Neuronal stem cell (in vitro differentiated cells): ENCODE measurements around the gene OSBPL6.

ENCODE experiments used
- DNase-seq: peaks from one replicate; pipeline ENCODE4 v3.0.0-alpha.2; 2013; ENCODE audit warnings: low spot score
- H2AFZ ChIP-seq: one replicate; pipeline ENCODE4 v1.6.1; 2013; ENCODE audit warnings: mild to moderate bottlenecking, low read length, inconsistent platforms
- H2AK5ac ChIP-seq: 2 replicates; pipeline ENCODE4 v1.6.1; 2013; ENCODE audit warnings: low read depth, mild to moderate bottlenecking, inconsistent platforms, low read length, moderate library complexity, mixed read lengths
- H2BK120ac ChIP-seq: 2 replicates; pipeline ENCODE4 v1.6.1; 2013; ENCODE audit warnings: low read depth, mild to moderate bottlenecking, inconsistent platforms, low read length, moderate library complexity, mixed read lengths
- H2BK12ac ChIP-seq: one replicate; pipeline ENCODE4 v1.6.1; 2013; ENCODE audit warnings: low read length, inconsistent platforms
- H2BK15ac ChIP-seq: 2 replicates; pipeline ENCODE4 v1.6.1; 2013; ENCODE audit warnings: mild to moderate bottlenecking, low read length, inconsistent platforms, mixed read lengths
- H2BK5ac ChIP-seq: one replicate; pipeline ENCODE4 v1.6.1; 2013; ENCODE audit warnings: inconsistent platforms, mild to moderate bottlenecking, low read length, moderate library complexity
- H3K14ac ChIP-seq: one replicate; pipeline ENCODE4 v1.6.1; 2013; ENCODE audit warnings: low read length, inconsistent platforms
- H3K18ac ChIP-seq: 2 replicates; pipeline ENCODE4 v1.6.1; 2013; ENCODE audit warnings: low read length, inconsistent platforms
- H3K23ac ChIP-seq: 2 replicates; pipeline ENCODE4 v1.6.1; 2013; ENCODE audit warnings: low read depth, mild to moderate bottlenecking, mixed read lengths, low read length, inconsistent platforms; ENCODE audit not compliant: poor library complexity
- H3K27ac ChIP-seq: replicated peaks from 3 replicates; pipeline ENCODE4 v1.5.1; 2013; ENCODE audit warnings: low read length, inconsistent platforms
- H3K27me3 ChIP-seq, 3 experiments: 2 replicates each; pipeline ENCODE4 v1.6.1; 2013; ENCODE audit warnings: low read length in 3 of 3, mild to moderate bottlenecking in 2 of 3, inconsistent platforms in 1 of 3, low read depth in 1 of 3, mixed read lengths in 1 of 3, moderate library complexity in 1 of 3; ENCODE audit not compliant: control insufficient read depth in 3 of 3, insufficient read depth in 3 of 3
- H3K36me3 ChIP-seq, 2 donors: replicated peaks in 1 of 2; 2 replicates each; pipeline ENCODE4 v1.6.1; 2013; ENCODE audit warnings: low read length in 2 of 2; ENCODE audit not compliant: control insufficient read depth in 2 of 2, insufficient read depth in 2 of 2
- H3K4ac ChIP-seq: 2 replicates; pipeline ENCODE4 v1.6.1; 2013; ENCODE audit warnings: inconsistent platforms, mild to moderate bottlenecking, low read length, moderate library complexity
- H3K4me1 ChIP-seq, 2 donors: 1 replicate in 1 of 2; 2 replicates in 1 of 2; pipeline ENCODE4 v1.6.1; 2013; ENCODE audit warnings: low read length in 2 of 2, low read depth in 1 of 2; ENCODE audit not compliant: control insufficient read depth in 2 of 2, insufficient read depth in 1 of 2
- H3K4me2 ChIP-seq: one replicate; pipeline ENCODE4 v1.6.1; 2013; ENCODE audit warnings: mild to moderate bottlenecking, low read length, inconsistent platforms; ENCODE audit not compliant: insufficient read depth, poor library complexity, severe bottlenecking
- H3K4me3 ChIP-seq, 2 donors: 2 replicates each; pipeline ENCODE4 v1.5.1; 2013; ENCODE audit warnings: low read length in 2 of 2, mild to moderate bottlenecking in 2 of 2, inconsistent platforms in 1 of 2, moderate library complexity in 1 of 2
- H3K79me1 ChIP-seq: one replicate; pipeline ENCODE4 v1.6.1; 2013; ENCODE audit warnings: low read depth, mild to moderate bottlenecking, inconsistent platforms, low read length, moderate library complexity
- H3K9ac ChIP-seq: one replicate; pipeline ENCODE4 v1.6.1; 2013; ENCODE audit warnings: mild to moderate bottlenecking, low read depth, low read length, inconsistent platforms; ENCODE audit not compliant: poor library complexity
- H3K9me3 ChIP-seq, 2 donors: replicated peaks in 1 of 2; 2 replicates each; pipeline versions ENCODE3 to v1.6.1; 2013; ENCODE audit warnings: low read length in 2 of 2, mild to moderate bottlenecking in 2 of 2, inconsistent platforms in 1 of 2, low read depth in 1 of 2, mixed read lengths in 1 of 2, moderate library complexity in 1 of 2; ENCODE audit not compliant: control insufficient read depth in 2 of 2, insufficient read depth in 1 of 2
- H4K8ac ChIP-seq: one replicate; pipeline ENCODE4 v1.6.1; 2013; ENCODE audit warnings: low read depth, mild to moderate bottlenecking, inconsistent platforms, low read length, moderate library complexity
- H4K91ac ChIP-seq: one replicate; pipeline ENCODE4 v1.6.1; 2013; ENCODE audit warnings: low read length, low read depth, mild to moderate bottlenecking, inconsistent platforms; ENCODE audit not compliant: poor library complexity
- WGBS, 2 donors: extraction: QIAGEN DNeasy Blood & Tissue Kit; methylation state at CpG; one replicate each; pipeline ENCODE4 v1.1.7; 2013; ENCODE audit warnings: missing lambda C conversion rate in 2 of 2, mixed read lengths in 1 of 2; ENCODE audit not compliant: insufficient read length in 2 of 2, insufficient replicate concordance in 1 of 2; ENCODE audit errors: extremely low coverage in 2 of 2; 5-methylcytosine and 5-hydroxymethylcytosine counted together

Gene OSBPL6

GRCh38 chr2:178425255-178425827 lies 231.0 kb downstream of the OSBPL6 start:
- DNase-seq, result no peak
- H3K4me3 ChIP-seq, result no peak overlapping the region
- no peaks in the 10 kb centered on the region for H3K27me3 ChIP-seq
- no peak overlapping the region for H3K27ac ChIP-seq
- H3K9me3 ChIP-seq, result peaks cover 0 to 9% of the 10 kb centered on the region in 2 donors
- H3K36me3 ChIP-seq, result peaks cover 4 to 41% of the 10 kb centered on the region in 2 donors
- no peak overlapping the region for H2BK12ac ChIP-seq
- H3K79me1 ChIP-seq, result no peaks in the 10 kb centered on the region
- WGBS, 2 donors, result no CpG with 5 or more reads among the region's 4 CpGs
- H4K91ac ChIP-seq, result no peak overlapping the region
- no peak overlapping the region for H2BK120ac ChIP-seq
- H3K9ac ChIP-seq, result no peak overlapping the region
- no peak overlapping the region for H4K8ac ChIP-seq
- H2BK5ac ChIP-seq, result no peak overlapping the region
- H2AK5ac ChIP-seq, result no peak overlapping the region
- no peak overlapping the region for H2BK15ac ChIP-seq
- no peak overlapping the region for H3K4ac ChIP-seq
- H2AFZ ChIP-seq, result no peak overlapping the region
- no peak overlapping the region for H3K4me2 ChIP-seq
- no peak overlapping the region for H3K23ac ChIP-seq
- no peaks in the 10 kb centered on the region for H3K4me1 ChIP-seq
- no peak overlapping the region for H3K18ac ChIP-seq
- no peak overlapping the region for H3K14ac ChIP-seq

GRCh38 chr2:178426388-178426787 lies 232.1 kb downstream of the OSBPL6 start:
- H3K23ac ChIP-seq, result no peak overlapping the region
- no peak overlapping the region for H3K4me3 ChIP-seq
- no peaks in the 10 kb centered on the region for H3K27me3 ChIP-seq
- no peak overlapping the region for H2BK5ac ChIP-seq
- H4K8ac ChIP-seq, result no peak overlapping the region
- no CpG with 5 or more reads among the region's 3 CpGs for whole genome bisulfite sequencing, 2 donors
- peaks cover 6 to 52% of the 10 kb centered on the region in 2 donors for H3K36me3 ChIP-seq
- DNase-seq, result no peak
- no peak overlapping the region for H3K4me2 ChIP-seq
- no peaks in the 10 kb centered on the region for H3K79me1 ChIP-seq
- no peak overlapping the region for H2AK5ac ChIP-seq
- H3K4ac ChIP-seq, result no peak overlapping the region
- H3K9ac ChIP-seq, result no peak overlapping the region
- H4K91ac ChIP-seq, result no peak overlapping the region
- H3K4me1 ChIP-seq, result no peaks in the 10 kb centered on the region
- no peak overlapping the region for H3K27ac ChIP-seq
- no peak overlapping the region for H2AFZ ChIP-seq
- no peak overlapping the region for H3K18ac ChIP-seq
- no peak overlapping the region for H3K14ac ChIP-seq
- H2BK12ac ChIP-seq, result no peak overlapping the region
- H2BK120ac ChIP-seq, result no peak overlapping the region
- no peak overlapping the region for H2BK15ac ChIP-seq
- H3K9me3 ChIP-seq, result peaks cover 0 to 9% of the 10 kb centered on the region in 2 donors

GRCh38 chr2:178427458-178427857 lies 233.1 kb downstream of the OSBPL6 start:
- H3K4me3 ChIP-seq, result no peak overlapping the region
- no peak overlapping the region for H3K23ac ChIP-seq
- H2AK5ac ChIP-seq, result no peak overlapping the region
- H3K79me1 ChIP-seq, result no peaks in the 10 kb centered on the region
- no CpG with 5 or more reads among the region's 2 CpGs for WGBS, 2 donors
- no peak overlapping the region for H2BK120ac ChIP-seq
- H3K9ac ChIP-seq, result no peak overlapping the region
- no peak overlapping the region for H3K18ac ChIP-seq
- no peaks in the 10 kb centered on the region for H3K4me1 ChIP-seq
- no peak overlapping the region for H3K4ac ChIP-seq
- H4K91ac ChIP-seq, result no peak overlapping the region
- peaks cover 0 to 9% of the 10 kb centered on the region in 2 donors for H3K9me3 ChIP-seq
- H2BK12ac ChIP-seq, result no peak overlapping the region
- no peak overlapping the region for H3K27ac ChIP-seq
- H2BK15ac ChIP-seq, result no peak overlapping the region
- H2AFZ ChIP-seq, result no peak overlapping the region
- H3K27me3 ChIP-seq, result no peaks in the 10 kb centered on the region
- H3K4me2 ChIP-seq, result no peak overlapping the region
- H3K14ac ChIP-seq, result no peak overlapping the region
- peaks cover 6 to 63% of the 10 kb centered on the region in 2 donors for H3K36me3 ChIP-seq
- no peak overlapping the region for H2BK5ac ChIP-seq
- H4K8ac ChIP-seq, result no peak overlapping the region
- no peak for DNase-seq

- Histone ChIP-seq H3K9me3 (peaks cover 0 to 9% of the 10 kb centered on the region in 2 donors), H4K8ac (no peak overlapping the region), H2BK15ac (no peak overlapping the region), H3K36me3 (peaks cover 6 to 72% of the 10 kb centered on the region in 2 donors), H3K4me1 (no peaks in the 10 kb centered on the region), H3K18ac (no peak overlapping the region), H2AFZ (no peak overlapping the region), H2BK12ac (no peak overlapping the region), H2AK5ac (no peak overlapping the region), H3K4me2 (no peak overlapping the region), H3K9ac (no peak overlapping the region), H3K27ac (no peak overlapping the region), H2BK5ac (no peak overlapping the region), H4K91ac (no peak overlapping the region), H3K79me1 (no peaks in the 10 kb centered on the region), H2BK120ac (no peak overlapping the region), H3K14ac (no peak overlapping the region), H3K4me3 (no peak overlapping the region), H3K27me3 (no peaks in the 10 kb centered on the region), H3K4ac (no peak overlapping the region), H3K23ac (no peak overlapping the region)
- no peak for DNase-seq
- no CpG with 5 or more reads among the region's 1 CpG for WGBS, 2 donors
Measured at GRCh38 chr2:178428396-178428806, 234.1 kb downstream of the OSBPL6 start.
